HCT116 (cell line): ENCODE results near the gene MYO1E. TPM values are rescaled to one million over a fixed set of nuclear protein-coding genes. Genes with fewer than 3 reads are reported as not detected.

Source experiments
- ATAC-seq: fragments of 200-7000 bp; cut with Tn5 transposase; 2 replicates; pipeline ENCODE4 v1.9.1; 2020; ENCODE audit warnings: mild to moderate bottlenecking, moderate library complexity
- BruUV-seq: library from RNA; stranded (reverse); fragments of 400-500 nt; replicated peaks from 2 replicates; lab custom pipeline; 2021; lab: Mats Ljungman, UMichigan
- CTCF ChIA-PET: fragments of 300-600 bp; sonication (Branson Sonifier 250); formaldehyde crosslinking; loops from one replicate; lab custom pipeline; 2021; ENCODE audit warnings: antibody characterized with exemption; lab: Charles Lee
- POLR2A ChIA-PET: fragments of 300-600, 350-600 bp; sonication (Branson Sonifier 250); formaldehyde crosslinking; loops from one replicate; lab custom pipeline; 2021; ENCODE audit warnings: antibody characterized with exemption; lab: Charles Lee
- RAD21 ChIA-PET, 2 experiments: fragments of 300-600 bp; sonication (Branson Sonifier 250); formaldehyde crosslinking; loops; one replicate each; lab custom pipeline; 2023; ENCODE audit warnings: low total read pairs in 2 of 2; ENCODE audit not compliant: uncharacterized antibody in 2 of 2, unreplicated experiment in 2 of 2, low non-redundant PET in 1 of 2; lab: Charles Lee
- DNase-seq: peaks from one replicate; pipeline ENCODE4 v3.0.0-alpha.2; 2010; ENCODE audit warnings: low read depth, low spot score
- H2AFZ ChIP-seq: fragments of 200-600 bp; shearing (Covaris generic), sonication (generic); 2 replicates; pipeline ENCODE4 v1.6.1; 2017; ENCODE audit warnings: low read depth, mixed run types, mixed read lengths, antibody characterized with exemption, low read length; ENCODE audit not compliant: poor library complexity, severe bottlenecking
- H3K27ac ChIP-seq: 2 replicates; pipeline ENCODE4 v1.5.1; 2012; ENCODE audit warnings: low read depth, low read length
- H3K27me3 ChIP-seq: fragments of 200-600 bp; sonication (generic); 2 replicates; pipeline ENCODE4 v1.6.1; 2016; ENCODE audit warnings: mixed run types, low read length, mixed read lengths; ENCODE audit not compliant: insufficient read depth
- H3K36me3 ChIP-seq, 2 experiments: fragments of 200-500 bp in 1 of 2; fragments of 200-600 bp in 1 of 2; sonication (Bioruptor generic) in 1 of 2; sonication (generic) in 1 of 2; 2 replicates each; pipeline versions ENCODE4 v1.5.1 to v1.6.1; 2014 to 2016; ENCODE audit warnings: low read length in 2 of 2, inconsistent platforms in 1 of 2, mixed read lengths in 1 of 2, mixed run types in 1 of 2; ENCODE audit not compliant: insufficient read depth in 2 of 2, control insufficient read depth in 1 of 2
- H3K4me1 ChIP-seq, 2 experiments: fragments of 200-600 bp in 1 of 2; sonication (generic) in 1 of 2; 2 replicates each; pipeline versions ENCODE4 v1.5.1 to v1.6.1; 2012 to 2017; ENCODE audit warnings: low read length in 2 of 2, inconsistent platforms in 1 of 2, mild to moderate bottlenecking in 1 of 2, mixed read lengths in 1 of 2, mixed run types in 1 of 2, moderate library complexity in 1 of 2; ENCODE audit not compliant: insufficient read depth in 2 of 2, control insufficient read depth in 1 of 2
- H3K4me2 ChIP-seq: fragments of 200-600 bp; sonication (generic); 2 replicates; pipeline ENCODE4 v1.6.1; 2017; ENCODE audit warnings: mixed run types, low read length, mixed read lengths
- H3K4me3 ChIP-seq, 2 experiments: fragments of 200-600 bp in 1 of 2; sonication (generic) in 1 of 2; replicated peaks in 1 of 2; 2 replicates each; pipeline ENCODE4 v1.5.1; 2011 to 2016; ENCODE audit warnings: low read length in 2 of 2, control low read depth in 1 of 2, low read depth in 1 of 2, mild to moderate bottlenecking in 1 of 2, mixed read lengths in 1 of 2, mixed run types in 1 of 2
- H3K79me2 ChIP-seq: fragments of 200-600 bp; sonication (generic); 2 replicates; pipeline ENCODE4 v1.6.1; 2017; ENCODE audit warnings: mild to moderate bottlenecking, mixed run types, low read length, moderate library complexity, mixed read lengths; ENCODE audit not compliant: insufficient read depth
- H3K9ac ChIP-seq: fragments of 200-600 bp; sonication (generic); 2 replicates; pipeline ENCODE4 v1.6.1; 2016; ENCODE audit warnings: low read length, mixed read lengths
- H3K9me2 ChIP-seq: fragments of 200-600 bp; sonication (generic), shearing (Covaris generic); 2 replicates; pipeline ENCODE4 v1.6.1; 2017; ENCODE audit warnings: mixed run types, mild to moderate bottlenecking, moderate library complexity; ENCODE audit not compliant: insufficient read depth
- H3K9me3 ChIP-seq, 2 experiments: fragments of 200-500 bp in 1 of 2; fragments of 200-600 bp in 1 of 2; sonication (Bioruptor generic) in 1 of 2; sonication (generic) in 1 of 2; 2 replicates each; pipeline ENCODE4 v1.6.1; 2014 to 2017; ENCODE audit warnings: low read length in 2 of 2, mixed read lengths in 2 of 2, inconsistent platforms in 1 of 2, low read depth in 1 of 2, mild to moderate bottlenecking in 1 of 2, mixed run types in 1 of 2, moderate library complexity in 1 of 2; ENCODE audit not compliant: control insufficient read depth in 1 of 2, insufficient read depth in 1 of 2
- H4K20me1 ChIP-seq: fragments of 200-600 bp; sonication (generic), shearing (Covaris generic); 2 replicates; pipeline ENCODE4 v1.6.1; 2017; ENCODE audit warnings: mixed run types, mild to moderate bottlenecking, moderate library complexity; ENCODE audit not compliant: insufficient read depth
- CBX3 ChIP-seq: IDR thresholded peaks from 2 replicates; pipeline ENCODE4 v1.6.1; 2012; ENCODE audit warnings: low read depth
- EZH2phosphoT487 ChIP-seq: fragments of 200-600 bp; IDR thresholded peaks from 2 replicates; pipeline ENCODE4 v1.6.1; 2018; ENCODE audit warnings: antibody characterized with exemption, borderline replicate concordance
- FOSL1 ChIP-seq: IDR thresholded peaks from 2 replicates; pipeline ENCODE4 v1.6.1; 2012; ENCODE audit warnings: low read depth
- POLR2A ChIP-seq: IDR thresholded peaks from 2 replicates; pipeline ENCODE4 v1.7.0; 2011; ENCODE audit warnings: borderline replicate concordance; ENCODE audit not compliant: insufficient read depth, insufficient read length; ENCODE audit errors: extremely low read depth
- SP1 ChIP-seq: IDR thresholded peaks from 2 replicates; pipeline ENCODE4 v1.6.1; 2012; ENCODE audit warnings: low read depth
- ZFX ChIP-seq: fragments of 450-650 bp; IDR thresholded peaks from 2 replicates; pipeline ENCODE4 v1.6.1; 2017
- intact Hi-C: fragments of 100-400 bp; cut with micrococcal nuclease; formaldehyde crosslinking; loops from 2 replicates; pipeline ENCODE4 v1.10.0; 2022
- total RNA-seq: library from RNA; stranded (reverse); gene quantifications from one replicate; pipeline ENCODE4 v1.2.1, GENCODE V29; 2021; ENCODE audit not compliant: unreplicated experiment
- TF ChIP-seq, protein P1 (sequence below): IDR thresholded peaks from 2 replicates; pipeline ENCODE4 v1.6.1; 2012
- TF ChIP-seq, protein P2 (sequence below): IDR thresholded peaks from 2 replicates; pipeline ENCODE4 v1.6.1; 2012; ENCODE audit warnings: low read depth

Gene MYO1E
- total RNA-seq, 1 experiment from 2014 or later = 182 TPM

DNA sequence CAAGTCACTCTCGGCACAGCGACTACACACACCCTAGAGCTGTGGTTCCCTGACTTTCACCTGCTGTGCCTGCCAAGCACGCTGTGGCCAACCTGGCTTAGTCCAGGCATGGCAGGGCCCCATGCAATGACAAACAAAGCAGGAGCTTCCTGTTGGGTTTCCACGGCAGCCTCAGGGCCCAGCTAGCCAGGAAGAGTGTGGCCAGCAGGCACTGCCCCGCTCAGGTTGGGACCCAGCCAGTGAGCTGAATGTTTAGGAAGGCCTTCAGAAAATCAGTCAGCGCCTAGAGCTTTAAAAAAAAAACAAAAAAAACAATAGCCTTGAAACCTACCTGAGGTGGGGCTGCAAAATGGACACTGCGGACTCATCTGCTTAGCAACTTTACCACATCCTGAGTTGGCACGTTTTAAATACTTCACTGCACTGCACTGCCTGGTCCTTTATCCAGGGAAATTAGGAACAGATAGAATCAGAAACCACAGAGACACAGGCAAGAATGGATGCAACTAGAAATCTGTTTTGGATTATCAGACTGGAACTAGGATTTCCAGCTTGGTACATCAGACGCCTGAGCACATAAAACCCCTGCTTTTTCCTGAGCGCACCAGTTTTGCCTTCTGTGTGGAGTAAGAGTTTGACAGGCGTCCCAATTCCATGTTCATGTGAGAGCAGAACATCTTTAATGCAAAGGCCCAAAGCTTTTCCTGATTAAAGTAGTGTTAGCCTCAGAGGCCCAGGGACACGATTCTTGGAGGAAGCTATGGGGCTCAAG is 202.2 kb downstream of the MYO1E start:
- Histone ChIP-seq H3K27me3 (no peaks in the 10 kb centered on the region), H3K27ac (0 out of 2 replicates have a peak overlapping the region, but pooled peaks have one; percentile 13), H3K9ac (no peak overlapping the region), H3K9me2 (no peaks in the 10 kb centered on the region), H3K4me1 (peaks cover 23 to 41% of the 10 kb centered on the region in 2 experiments), H3K79me2 (no peaks in the 10 kb centered on the region), H3K4me3 (no peak overlapping the region), H3K9me3 (no peaks in the 10 kb centered on the region), H3K36me3 (peaks cover 10 to 18% of the 10 kb centered on the region in 2 experiments; a peak in 2 of 4 replicates), H3K4me2 (no peak overlapping the region), H4K20me1 (no peaks in the 10 kb centered on the region), H2AFZ (no peak overlapping the region)
- DNase-seq (no peak), ATAC-seq (no peak)
- TF ChIP-seq, protein P1, sequence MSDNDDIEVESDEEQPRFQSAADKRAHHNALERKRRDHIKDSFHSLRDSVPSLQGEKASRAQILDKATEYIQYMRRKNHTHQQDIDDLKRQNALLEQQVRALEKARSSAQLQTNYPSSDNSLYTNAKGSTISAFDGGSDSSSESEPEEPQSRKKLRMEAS = no peak
- TF ChIP-seq SP1 (no peak), ZFX (no peak), CBX3 (no peak), FOSL1 (no peak), EZH2phosphoT487 (no peak), POLR2A (no peak)
- TF ChIP-seq, protein P2, sequence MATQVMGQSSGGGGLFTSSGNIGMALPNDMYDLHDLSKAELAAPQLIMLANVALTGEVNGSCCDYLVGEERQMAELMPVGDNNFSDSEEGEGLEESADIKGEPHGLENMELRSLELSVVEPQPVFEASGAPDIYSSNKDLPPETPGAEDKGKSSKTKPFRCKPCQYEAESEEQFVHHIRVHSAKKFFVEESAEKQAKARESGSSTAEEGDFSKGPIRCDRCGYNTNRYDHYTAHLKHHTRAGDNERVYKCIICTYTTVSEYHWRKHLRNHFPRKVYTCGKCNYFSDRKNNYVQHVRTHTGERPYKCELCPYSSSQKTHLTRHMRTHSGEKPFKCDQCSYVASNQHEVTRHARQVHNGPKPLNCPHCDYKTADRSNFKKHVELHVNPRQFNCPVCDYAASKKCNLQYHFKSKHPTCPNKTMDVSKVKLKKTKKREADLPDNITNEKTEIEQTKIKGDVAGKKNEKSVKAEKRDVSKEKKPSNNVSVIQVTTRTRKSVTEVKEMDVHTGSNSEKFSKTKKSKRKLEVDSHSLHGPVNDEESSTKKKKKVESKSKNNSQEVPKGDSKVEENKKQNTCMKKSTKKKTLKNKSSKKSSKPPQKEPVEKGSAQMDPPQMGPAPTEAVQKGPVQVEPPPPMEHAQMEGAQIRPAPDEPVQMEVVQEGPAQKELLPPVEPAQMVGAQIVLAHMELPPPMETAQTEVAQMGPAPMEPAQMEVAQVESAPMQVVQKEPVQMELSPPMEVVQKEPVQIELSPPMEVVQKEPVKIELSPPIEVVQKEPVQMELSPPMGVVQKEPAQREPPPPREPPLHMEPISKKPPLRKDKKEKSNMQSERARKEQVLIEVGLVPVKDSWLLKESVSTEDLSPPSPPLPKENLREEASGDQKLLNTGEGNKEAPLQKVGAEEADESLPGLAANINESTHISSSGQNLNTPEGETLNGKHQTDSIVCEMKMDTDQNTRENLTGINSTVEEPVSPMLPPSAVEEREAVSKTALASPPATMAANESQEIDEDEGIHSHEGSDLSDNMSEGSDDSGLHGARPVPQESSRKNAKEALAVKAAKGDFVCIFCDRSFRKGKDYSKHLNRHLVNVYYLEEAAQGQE = no peak
- ChIA-PET POLR2A (interaction anchor here (0.6 to 0.9 kb wide), 2 partner anchors 110 to 202 kb away, joined by 3 read pairs; partner anchors contain the start of gene MYO1E), RAD21 (no interaction called here), CTCF (interaction anchor here (1.0 to 2.2 kb wide), 4 partner anchors 190 to 358 kb away, joined by 3 to 7 read pairs (median 5); no protein-coding TSS in a partner anchor)
- intact Hi-C loops = loop anchor here (10.0 kb wide), 1 partner anchor 204 kb away; the partner anchor contains the start of gene MYO1E
- no TSS peak for BruUV-seq
